Rectal smooth muscle tissue (tissue), 1 donor: Measurements from ENCODE around the gene CALM1.
A peak's percentile ranks its signal among the peaks of the same experiment; 100 is the strongest.

ENCODE experiments used
- H3K27ac ChIP-seq: one replicate; pipeline ENCODE4 v1.7.0; 2013; ENCODE audit warnings: low read depth, low read length, inconsistent platforms
- H3K27me3 ChIP-seq: one replicate; pipeline ENCODE4 v1.7.0; 2013; ENCODE audit warnings: low read length; ENCODE audit not compliant: control insufficient read depth, insufficient read depth
- H3K36me3 ChIP-seq: one replicate; pipeline ENCODE4 v1.7.0; 2013; ENCODE audit warnings: low read length; ENCODE audit not compliant: control insufficient read depth, insufficient read depth
- H3K4me1 ChIP-seq: one replicate; pipeline ENCODE4 v1.7.0; 2013; ENCODE audit warnings: low read length; ENCODE audit not compliant: control insufficient read depth, insufficient read depth
- H3K4me3 ChIP-seq: one replicate; pipeline ENCODE4 v1.7.0; 2013; ENCODE audit warnings: low read length
- H3K9ac ChIP-seq: one replicate; pipeline ENCODE4 v1.7.0; 2013; ENCODE audit warnings: low read length

The CALM1 gene

GRCh38 chr14:90452366-90452765 is 55.5 kb downstream of the CALM1 start:
- H3K36me3 ChIP-seq: no peaks in the 10 kb centered on the region
- H3K9ac ChIP-seq: no peak overlapping the region
- peaks cover 13% of the 10 kb centered on the region for H3K4me1 ChIP-seq
- H3K27me3 ChIP-seq: no peaks in the 10 kb centered on the region
- no peak overlapping the region for H3K27ac ChIP-seq
- no peak overlapping the region for H3K4me3 ChIP-seq

DNA sequence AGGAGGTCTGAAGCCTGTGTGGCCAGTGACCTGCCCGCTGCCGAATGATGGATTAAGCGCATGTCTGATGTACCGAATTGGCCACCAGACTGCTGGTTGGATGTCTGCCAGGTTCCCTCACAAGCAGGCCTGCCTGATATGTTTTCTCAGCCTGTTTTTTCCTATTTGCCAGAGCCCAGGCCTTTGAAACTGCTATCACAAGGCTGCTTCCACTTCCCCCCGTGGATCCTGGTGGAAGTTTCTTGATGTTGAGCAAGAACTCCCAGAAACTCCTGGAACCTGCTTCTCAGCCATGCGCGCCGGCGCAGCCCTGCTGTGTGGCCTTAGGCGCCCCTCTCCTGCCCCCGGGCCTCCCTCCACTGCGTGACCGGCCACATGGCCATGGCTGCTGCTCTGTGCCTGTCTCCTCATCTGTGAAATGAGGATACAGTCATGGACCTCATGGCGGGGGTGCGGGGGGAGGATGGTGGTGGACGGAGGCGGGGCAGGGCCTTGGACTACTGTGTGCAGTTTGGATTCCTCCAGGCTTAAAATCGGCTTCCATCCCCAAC is 56.6 kb downstream of the CALM1 start:
- Histone ChIP-seq H3K9ac (no peak overlapping the region), H3K36me3 (no peaks in the 10 kb centered on the region), H3K27me3 (no peaks in the 10 kb centered on the region), H3K4me1 (peaks cover 13% of the 10 kb centered on the region), H3K4me3 (no peak overlapping the region), H3K27ac (peak overlapping the region; percentile 75)

DNA sequence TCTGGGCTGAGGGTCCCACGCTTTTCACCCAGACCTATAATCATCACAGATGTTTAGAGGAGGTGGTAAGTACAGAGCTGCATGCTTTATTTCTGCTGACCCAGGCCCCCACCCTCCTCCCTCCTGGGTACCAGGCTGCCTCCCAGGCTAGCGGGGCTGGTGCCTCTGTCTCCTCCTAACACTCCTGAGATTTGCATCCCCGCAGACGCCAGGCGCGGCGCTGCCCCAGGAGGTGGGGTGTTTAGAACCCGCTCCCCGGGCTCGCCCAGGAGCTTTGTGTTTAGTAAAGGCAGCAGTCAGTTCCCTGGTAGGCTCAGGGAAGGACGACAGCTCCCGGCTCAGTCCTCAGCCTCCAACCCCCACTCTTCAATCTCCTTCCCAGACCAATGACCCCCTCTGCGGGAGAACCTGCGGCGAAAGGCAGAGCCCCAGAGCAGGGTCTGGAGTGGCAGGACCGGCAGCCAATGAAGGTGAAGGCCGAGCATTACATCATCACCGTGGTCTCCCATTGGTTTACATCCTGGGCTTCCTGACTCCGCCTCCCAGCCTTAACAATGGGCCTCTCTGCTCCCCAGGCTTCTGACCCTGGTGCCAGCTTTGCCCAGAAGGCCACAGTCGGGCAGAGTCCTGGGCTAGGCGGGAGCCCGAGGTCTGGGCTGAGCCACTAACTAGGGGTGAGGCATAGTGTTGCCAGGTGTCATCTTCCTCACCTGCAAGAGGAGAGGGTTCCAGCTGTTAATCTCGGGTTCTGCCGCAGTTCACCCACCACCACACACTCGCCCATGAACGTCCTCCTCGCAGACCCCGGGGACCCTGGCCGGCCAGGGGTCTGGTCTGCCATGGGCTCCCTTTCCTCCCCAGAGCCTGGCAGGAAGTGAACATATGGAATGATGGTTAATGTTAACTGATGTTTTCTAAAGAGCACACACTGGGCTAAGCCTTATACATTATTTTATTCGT is 57.5 kb downstream of the CALM1 start:
- Histone ChIP-seq H3K4me3 (peak overlapping the region; percentile 64), H3K27ac (peak overlapping the region; percentile 75), H3K9ac (no peak overlapping the region), H3K27me3 (no peaks in the 10 kb centered on the region), H3K36me3 (no peaks in the 10 kb centered on the region), H3K4me1 (peaks cover 13% of the 10 kb centered on the region)

- Histone ChIP-seq H3K4me3 (no peak overlapping the region), H3K27ac (peak overlapping the region; percentile 64), H3K4me1 (peaks cover 13% of the 10 kb centered on the region), H3K36me3 (no peaks in the 10 kb centered on the region), H3K9ac (no peak overlapping the region), H3K27me3 (no peaks in the 10 kb centered on the region)
These were observed 58.3 kb downstream of the CALM1 start for GRCh38 chr14:90455100-90455571.

GRCh38 chr14:90456551-90456950 is 59.7 kb downstream of the CALM1 start:
- Histone ChIP-seq H3K27me3 (no peaks in the 10 kb centered on the region), H3K9ac (no peak overlapping the region), H3K27ac (no peak overlapping the region), H3K36me3 (no peaks in the 10 kb centered on the region), H3K4me3 (no peak overlapping the region), H3K4me1 (peaks cover 13% of the 10 kb centered on the region)

GRCh38 chr14:90457186-90457585 is 60.4 kb downstream of the CALM1 start:
- H3K27ac ChIP-seq: no peak overlapping the region

More at GRCh38 chr14:90457186-90457585, 60.4 kb downstream of the CALM1 start:
- Histone ChIP-seq H3K27me3 (no peaks in the 10 kb centered on the region), H3K36me3 (no peaks in the 10 kb centered on the region), H3K4me3 (no peak overlapping the region), H3K9ac (no peak overlapping the region), H3K4me1 (peaks cover 13% of the 10 kb centered on the region)
